Esophagus squamous epithelium (tissue), 5 donors: ENCODE results near the gene PPID. TPM values are rescaled to one million over a fixed set of nuclear protein-coding genes. Genes with fewer than 3 reads are reported as not detected.
"Not testable (repeated sequence)": the region's sequence is repeated elsewhere in the genome, so short reads cannot be mapped to it uniquely, and the experiment has no call there.

Experiments used
- DNase-seq: peaks from one replicate; lab custom pipeline; 2025; lab: John Stamatoyannopoulos, UW
- H3K27ac ChIP-seq, 4 donors: fragments of 200-600 bp; sonication (generic); one replicate each; pipeline ENCODE4 v1.5.1; 2016 to 2019; ENCODE audit warnings: mild to moderate bottlenecking in 1 of 4
- H3K27me3 ChIP-seq, 4 donors: fragments of 200-600 bp; sonication (generic); 1 replicate in 3 of 4; 2 replicates in 1 of 4; pipeline versions ENCODE4 v1.5.1 to v1.6.0; 2017 to 2021; ENCODE audit warnings: antibody characterized with exemption in 1 of 4
- H3K36me3 ChIP-seq, 3 donors: fragments of 200-600 bp; sonication (generic); one replicate each; pipeline ENCODE4 v1.5.1; 2016 to 2019
- H3K4me1 ChIP-seq, 3 donors: fragments of 200-600 bp; sonication (generic); one replicate each; pipeline ENCODE4 v1.5.1; 2017 to 2019
- H3K4me3 ChIP-seq, 4 donors: fragments of 200-600 bp; sonication (generic); 1 replicate in 3 of 4; 2 replicates in 1 of 4; pipeline ENCODE4 v1.5.1; 2016 to 2019; ENCODE audit warnings: mild to moderate bottlenecking in 2 of 4, moderate library complexity in 1 of 4
- H3K9me3 ChIP-seq, 3 donors: fragments of 200-600 bp; sonication (generic); one replicate each; pipeline ENCODE4 v1.5.1; 2016 to 2019
- POLR2A ChIP-seq, 4 donors: fragments of 450-650 bp; IDR thresholded peaks; one replicate each; pipeline ENCODE4 v1.6.1; 2017; ENCODE audit warnings: antibody characterized with exemption in 4 of 4, mild to moderate bottlenecking in 4 of 4, moderate library complexity in 3 of 4
- WGBS, 2 donors: methylation state at CpG; one replicate each; pipeline ENCODE4 v1.1.5; 2018; 5-methylcytosine and 5-hydroxymethylcytosine counted together
- intact Hi-C: fragments of 100-400 bp; cut with DNase I; formaldehyde crosslinking; loops from one replicate; pipeline ENCODE4 v1.15.0; 2022
- total RNA-seq, 4 donors: library from RNA; depleted of rRNA; stranded (reverse); fragments of >200 nt; gene quantifications; one replicate each; pipeline ENCODE4 v1.1.0, GENCODE V29; 2016
- TF ChIP-seq, protein P1 (sequence below), 6 experiments: fragments of 450-650 bp in 4 of 6; fragments of 200-600 bp in 2 of 6; sonication (generic) in 2 of 6; IDR thresholded peaks; one replicate each; pipeline ENCODE4 v1.5.1; 2016 to 2019; ENCODE audit warnings: antibody characterized with exemption in 6 of 6, mild to moderate bottlenecking in 4 of 6, moderate library complexity in 4 of 6
- donor health status: DM: yes; HTN: yes; CAD: no.

The PPID gene
- total RNA-seq, 4 donors from 2014 or later, result 14.1 to 24.8 (median 21.5) TPM

GRCh38 chr4:158722291-158722916, 792 bp downstream of the PPID start:
- Histone ChIP-seq H3K27ac (peak overlapping the region; percentile 85 to 93 (median 90)), H3K9me3 (no peaks in the 10 kb centered on the region), H3K27me3 (peaks cover 0 to 3% (median 0%) of the 10 kb centered on the region in 4 donors), H3K36me3 (peaks cover 0 to 39% (median 0%) of the 10 kb centered on the region in 3 donors), H3K4me1 (peaks cover 6 to 20% (median 7%) of the 10 kb centered on the region in 3 donors), H3K4me3 (peak overlapping the region; percentile 74 to 89 (median 81))
- no peak for DNase-seq
- 9 to 11% methylated on average over 16 of the region's 16 CpGs for WGBS, 2 donors
- TF ChIP-seq, protein P1, sequence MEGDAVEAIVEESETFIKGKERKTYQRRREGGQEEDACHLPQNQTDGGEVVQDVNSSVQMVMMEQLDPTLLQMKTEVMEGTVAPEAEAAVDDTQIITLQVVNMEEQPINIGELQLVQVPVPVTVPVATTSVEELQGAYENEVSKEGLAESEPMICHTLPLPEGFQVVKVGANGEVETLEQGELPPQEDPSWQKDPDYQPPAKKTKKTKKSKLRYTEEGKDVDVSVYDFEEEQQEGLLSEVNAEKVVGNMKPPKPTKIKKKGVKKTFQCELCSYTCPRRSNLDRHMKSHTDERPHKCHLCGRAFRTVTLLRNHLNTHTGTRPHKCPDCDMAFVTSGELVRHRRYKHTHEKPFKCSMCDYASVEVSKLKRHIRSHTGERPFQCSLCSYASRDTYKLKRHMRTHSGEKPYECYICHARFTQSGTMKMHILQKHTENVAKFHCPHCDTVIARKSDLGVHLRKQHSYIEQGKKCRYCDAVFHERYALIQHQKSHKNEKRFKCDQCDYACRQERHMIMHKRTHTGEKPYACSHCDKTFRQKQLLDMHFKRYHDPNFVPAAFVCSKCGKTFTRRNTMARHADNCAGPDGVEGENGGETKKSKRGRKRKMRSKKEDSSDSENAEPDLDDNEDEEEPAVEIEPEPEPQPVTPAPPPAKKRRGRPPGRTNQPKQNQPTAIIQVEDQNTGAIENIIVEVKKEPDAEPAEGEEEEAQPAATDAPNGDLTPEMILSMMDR (IDR thresholded peaks at IDR 0.05), result no peak
- TF ChIP-seq POLR2A (IDR thresholded peaks at IDR 0.05), result no peak
- intact Hi-C loops, result no loop called here

DNA sequence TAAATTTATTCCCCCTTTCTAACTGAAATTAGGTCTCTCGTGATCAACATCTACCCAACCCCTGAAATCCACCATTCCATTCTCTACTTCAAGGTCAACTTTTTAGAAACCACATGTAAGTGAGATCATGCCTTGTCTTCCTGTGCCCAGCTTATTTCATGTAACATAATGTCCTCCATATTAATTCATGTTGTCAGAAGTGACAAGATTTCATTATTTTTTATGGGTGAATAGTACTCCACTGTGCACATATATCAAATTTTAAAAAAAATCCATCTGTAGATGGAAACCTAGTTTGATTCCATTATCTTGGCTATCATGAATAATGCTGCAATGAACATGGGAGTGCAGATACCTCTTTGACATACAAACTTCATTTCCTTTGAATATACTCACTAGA, 1.5 kb downstream of the PPID start:
- TF ChIP-seq, protein P1 (IDR thresholded peaks at IDR 0.05), result no peak
- TF ChIP-seq POLR2A (IDR thresholded peaks at IDR 0.05), result no peak
- intact Hi-C loops, result no loop called here
- no peak overlapping the region for H3K4me3 ChIP-seq

DNA sequence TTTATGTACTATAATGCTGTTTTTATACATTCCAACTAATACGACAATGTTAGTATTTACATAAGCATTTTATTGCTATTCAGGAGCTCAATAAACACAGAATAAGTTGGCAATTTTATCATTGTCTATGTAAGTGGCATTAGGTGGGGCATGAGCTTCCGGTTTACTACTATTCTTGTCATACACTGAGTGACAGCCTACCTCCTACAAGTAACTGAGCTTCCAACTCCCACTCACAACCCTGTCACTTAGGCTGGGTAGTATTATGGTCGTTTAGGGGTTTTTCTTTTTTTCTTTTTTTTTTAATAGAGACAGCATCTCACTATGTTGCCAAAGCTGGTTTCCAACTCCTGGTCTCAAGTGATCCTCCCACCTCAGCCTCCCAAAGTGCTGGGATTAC, 7.4 kb downstream of the PPID start:
- H3K4me1 ChIP-seq, result no peaks in the 10 kb centered on the region
- WGBS, 2 donors, result 75 to 77% methylated on average over 3 of the region's 3 CpGs
- no peaks in the 10 kb centered on the region for H3K27me3 ChIP-seq
- no peak overlapping the region for H3K27ac ChIP-seq
- intact Hi-C loops, result no loop called here
- no peak for DNase-seq
- no peaks in the 10 kb centered on the region for H3K9me3 ChIP-seq
- TF ChIP-seq, protein P1 (IDR thresholded peaks at IDR 0.05), result no peak
- no peak for TF ChIP-seq POLR2A (IDR thresholded peaks at IDR 0.05)
- no peak overlapping the region for H3K4me3 ChIP-seq
- H3K36me3 ChIP-seq, result peaks cover 0 to 100% (median 18%) of the 10 kb centered on the region in 3 donors

More for the DNA sequence above, 1.5 kb downstream of the PPID start:
- H3K27ac ChIP-seq, result no peak overlapping the region
- H3K4me1 ChIP-seq, result peaks cover 6 to 20% (median 7%) of the 10 kb centered on the region in 3 donors
- H3K9me3 ChIP-seq, result no peaks in the 10 kb centered on the region
- DNase-seq, result no peak
- WGBS, 2 donors, result 93 to 100% methylated on average over 1 of the region's 1 CpG
- H3K27me3 ChIP-seq, result peaks cover 0 to 3% (median 0%) of the 10 kb centered on the region in 4 donors
- peaks cover 0 to 46% (median 4%) of the 10 kb centered on the region in 3 donors for H3K36me3 ChIP-seq

GRCh38 chr4:158714937-158715336, 8.3 kb downstream of the PPID start:
- Histone ChIP-seq H3K27me3 (no peaks in the 10 kb centered on the region), H3K4me1 (no peaks in the 10 kb centered on the region), H3K36me3 (peaks cover 4 to 100% (median 18%) of the 10 kb centered on the region in 3 donors), H3K9me3 (no peaks in the 10 kb centered on the region), H3K27ac (no peak overlapping the region), H3K4me3 (no peak overlapping the region)
- 83 to 85% methylated on average over 4 of the region's 4 CpGs for WGBS, 2 donors
- TF ChIP-seq, protein P1 (IDR thresholded peaks at IDR 0.05), result no peak
- no peak for TF ChIP-seq POLR2A (IDR thresholded peaks at IDR 0.05)
- no peak for DNase-seq
- intact Hi-C loops, result no loop called here

DNA sequence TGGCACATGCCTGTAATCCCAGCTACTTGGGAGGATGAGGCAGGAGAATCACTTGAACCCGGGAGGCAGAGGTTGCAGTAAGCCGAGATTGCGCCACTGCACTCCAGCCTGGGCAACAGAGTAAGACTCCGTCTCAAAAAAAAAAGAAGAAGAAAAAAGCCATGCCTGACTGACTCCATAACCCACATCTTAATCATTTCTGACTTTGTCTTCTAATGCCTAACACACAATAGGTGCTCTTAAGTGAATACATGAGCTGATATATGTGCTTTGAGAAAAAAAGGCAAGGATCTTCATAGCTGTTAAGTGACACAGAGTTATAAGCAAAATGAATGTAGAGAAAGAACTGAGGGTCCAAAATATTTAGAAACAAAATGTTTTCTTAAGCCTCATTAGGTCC, 10.6 kb downstream of the PPID start:
- H3K27me3 ChIP-seq, intact Hi-C loops, DNase-seq, H3K4me1 ChIP-seq, H3K27ac ChIP-seq, H3K9me3 ChIP-seq, H3K4me3 ChIP-seq: not testable (repeated sequence)
- WGBS, 2 donors, result 83 to 88% methylated on average over 4 of the region's 4 CpGs
- H3K36me3 ChIP-seq, result peaks cover 10 to 100% (median 18%) of the 10 kb centered on the region in 3 donors
